Measurements from ENCODE around the gene LCE1D.
A peak's percentile ranks its signal among the peaks of the same experiment; 100 is the strongest.

The LCE1D gene

DNA sequence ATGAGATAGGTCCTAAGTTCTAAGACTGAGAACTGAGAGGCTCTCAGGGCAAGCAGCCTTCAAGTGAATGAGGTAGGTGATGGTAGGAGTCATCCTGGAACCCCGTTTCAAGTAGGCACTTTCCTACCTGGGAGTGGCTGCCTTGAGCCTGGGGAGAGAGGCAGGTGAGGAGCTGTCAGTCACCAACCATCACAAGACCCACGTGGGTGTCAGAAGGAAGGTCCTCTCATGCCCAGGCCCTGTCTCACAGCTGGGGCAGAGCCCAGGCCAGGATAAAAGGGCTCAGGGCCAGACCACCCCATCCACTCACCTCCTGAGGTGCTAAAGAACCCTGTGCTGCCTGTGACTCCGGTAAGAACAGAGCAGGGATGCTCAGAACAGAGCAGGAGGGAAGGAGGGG lies at the start of gene LCE1D:
LCE1D (plus strand) TSS at position 301 of the 400 bp plus-strand sequence. CDS start 1,074 bp downstream, outside the sequence.
- no peak for DNase-seq (ENCODE audit: low spot score)

DNA sequence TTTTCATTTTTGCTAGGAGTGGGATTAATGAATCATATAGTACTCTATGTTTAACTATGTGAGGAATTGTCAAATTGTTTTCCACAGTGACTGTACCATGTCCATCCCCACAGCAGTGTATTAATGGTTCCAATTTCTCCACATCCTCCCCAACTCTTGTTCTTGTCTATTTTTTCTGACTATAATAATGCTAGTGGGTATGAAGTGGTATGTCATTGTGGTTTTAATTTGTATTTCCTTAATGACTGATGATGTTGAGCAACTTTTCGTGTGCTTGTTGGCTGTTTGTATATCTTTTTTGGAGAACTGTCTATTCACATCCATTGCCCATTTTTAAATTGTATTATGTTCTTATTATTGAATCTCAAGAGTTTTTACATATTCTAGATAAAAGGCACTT lies 48.7 kb upstream of the LCE1D start:
- no peak for DNase-seq (ENCODE audit: low spot score)

- DNase-seq (ENCODE audit: low spot score): no peak
These were observed 44.3 kb upstream of the LCE1D start for GRCh38 chr1:152752225-152752624.

DNA sequence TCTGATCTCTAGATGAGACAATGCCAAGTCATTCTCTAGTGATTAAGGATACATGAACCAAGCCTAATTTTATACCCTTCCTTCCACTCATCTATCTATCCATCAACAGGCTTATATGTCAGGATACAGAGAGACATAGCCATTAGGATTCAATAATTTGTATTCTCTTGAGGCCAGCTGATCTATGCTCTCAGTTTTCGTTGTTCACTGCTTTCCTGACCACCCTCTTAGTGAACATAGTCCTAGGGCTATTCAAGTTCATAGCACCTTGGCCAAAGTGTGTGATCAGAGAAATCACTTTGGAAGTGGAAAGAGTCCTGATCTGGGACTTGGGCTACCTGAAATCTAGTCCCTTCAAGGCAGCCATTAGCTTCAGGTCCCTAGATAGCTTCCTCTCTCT lies 42.9 kb upstream of the LCE1D start:
- no peak for DNase-seq (ENCODE audit: low spot score)

DNA sequence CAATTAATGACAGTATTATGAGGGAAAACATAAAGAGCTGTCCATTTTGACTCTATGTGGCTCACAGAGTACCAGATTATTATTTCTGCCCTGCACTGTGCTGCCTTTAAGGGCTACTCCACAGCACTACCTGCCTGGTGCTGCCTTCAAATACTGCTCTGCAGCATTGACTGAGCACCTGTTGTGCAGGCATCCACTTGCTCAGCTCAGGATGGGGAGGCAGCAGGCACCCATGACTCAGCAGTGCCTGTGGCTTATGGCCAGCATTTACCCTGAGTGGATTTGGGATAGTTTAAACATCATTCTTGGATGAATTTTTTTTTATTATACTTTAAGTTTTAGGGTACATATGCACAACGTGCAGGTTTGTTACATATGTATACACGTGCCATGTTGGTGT lies 39.6 kb upstream of the LCE1D start:
- DNase-seq (ENCODE audit: low spot score): no peak

- no peak for DNase-seq (ENCODE audit: low spot score)
These were observed 38.8 kb upstream of the LCE1D start, which contains the start of gene KPRP for GRCh38 chr1:152757747-152758146. KPRP (plus strand) TSS chr1:152758025; CDS start chr1:152759589, 1,564 bp downstream.

- DNase-seq (ENCODE audit: low spot score): no peak
These were observed 37.9 kb upstream of the LCE1D start for GRCh38 chr1:152758636-152759035.

GRCh38 chr1:152759453-152760173 lies 36.9 kb upstream of the LCE1D start:
- no peak for DNase-seq (ENCODE audit: low spot score)

GRCh38 chr1:152760551-152761190 lies 35.9 kb upstream of the LCE1D start:
- DNase-seq (ENCODE audit: low spot score): no peak

- DNase-seq (ENCODE audit: low spot score): no peak
These were observed 34.8 kb upstream of the LCE1D start for GRCh38 chr1:152761609-152762213.

GRCh38 chr1:152768847-152769533 lies 27.5 kb upstream of the LCE1D start:
- no peak for DNase-seq (ENCODE audit: low spot score)

- no peak for DNase-seq (ENCODE audit: low spot score)
These were observed 26.1 kb upstream of the LCE1D start for GRCh38 chr1:152770411-152770810.

GRCh38 chr1:152774875-152775274 lies 21.6 kb upstream of the LCE1D start, which contains the start of gene LCE1F:
LCE1F (plus strand) TSS chr1:152775140; CDS start chr1:152776372, 1,232 bp downstream.
- no peak for DNase-seq (ENCODE audit: low spot score)

GRCh38 chr1:152776361-152776760 lies 20.2 kb upstream of the LCE1D start:
- DNase-seq (ENCODE audit: low spot score): no peak

GRCh38 chr1:152777510-152778137 lies 18.9 kb upstream of the LCE1D start:
- peak; percentile 15 for DNase-seq (ENCODE audit: low spot score)

DNA sequence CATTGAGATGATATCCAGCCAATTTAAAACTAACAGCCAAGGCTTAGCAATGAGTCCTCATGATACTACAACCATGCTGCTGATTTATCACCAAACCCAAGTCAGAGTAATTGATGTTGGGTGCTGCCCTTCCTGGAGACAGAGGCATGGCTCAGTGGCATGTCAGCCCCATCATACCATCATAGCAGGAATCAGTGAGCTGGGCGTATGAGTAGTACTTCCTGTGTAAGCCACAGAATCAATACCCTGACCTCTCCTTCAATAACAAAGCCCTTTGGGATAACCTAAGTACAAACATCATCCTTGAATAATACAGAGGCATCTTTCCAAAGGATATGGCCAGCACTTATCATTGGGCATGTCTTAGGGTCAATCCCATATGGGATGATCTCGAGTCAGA lies 13.4 kb upstream of the LCE1D start:
- no peak for DNase-seq (ENCODE audit: low spot score)

DNA sequence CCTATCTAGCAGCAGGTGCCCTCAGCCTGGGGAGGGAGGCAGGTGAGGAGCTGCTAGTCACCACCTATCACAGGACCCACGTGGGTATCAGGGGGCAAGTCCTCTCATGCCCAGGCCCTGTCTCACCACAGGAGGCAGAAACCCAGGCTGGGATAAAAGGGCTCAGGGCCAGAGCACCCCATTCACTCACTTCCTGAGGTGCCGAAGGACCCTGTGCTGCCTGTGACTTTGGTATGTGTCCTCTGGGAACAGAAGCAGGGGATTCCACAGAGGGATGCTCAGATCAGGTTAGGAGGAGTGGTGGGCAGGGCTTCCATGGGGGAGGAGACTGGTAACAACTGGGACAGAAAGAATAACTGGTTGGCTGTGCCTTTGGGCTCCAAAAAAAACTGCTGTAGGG lies 10.4 kb upstream of the LCE1D start, which contains the start of gene LCE1E:
LCE1E (plus strand) TSS at position 181 of the 400 bp plus-strand sequence. CDS start 1,043 bp downstream, outside the sequence.
- no peak for DNase-seq (ENCODE audit: low spot score)

- no peak for DNase-seq (ENCODE audit: low spot score)
These were observed 835 bp upstream of the LCE1D start for GRCh38 chr1:152795686-152796085.

GRCh38 chr1:152801333-152801732 lies 4.8 kb downstream of the LCE1D start:
- no peak for DNase-seq (ENCODE audit: low spot score)

DNA sequence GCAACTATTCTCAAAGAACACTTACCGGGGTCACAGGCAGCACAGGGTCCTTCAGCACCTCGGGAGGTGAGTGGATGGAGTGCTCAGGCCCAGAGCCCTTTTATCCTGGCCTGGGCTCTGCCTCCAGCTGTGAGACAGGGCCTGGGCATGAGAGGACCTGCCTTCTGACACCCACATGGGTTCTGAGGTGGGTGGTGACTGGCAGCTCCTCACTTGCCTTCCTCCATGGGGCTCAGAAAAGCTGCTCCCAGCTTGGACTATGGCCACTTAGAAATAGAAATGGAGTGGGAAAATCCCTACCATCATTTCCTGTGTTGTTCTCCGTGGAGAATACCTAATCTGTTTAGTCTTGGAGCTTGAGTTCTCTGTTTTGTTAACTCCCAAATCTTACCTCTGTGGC lies 10.1 kb downstream of the LCE1D start, which contains the start of gene LCE1C:
LCE1C (minus strand) TSS at position 76 of the 400 bp plus-strand sequence. CDS start 1,173 bp downstream, outside the sequence.
- DNase-seq (ENCODE audit: low spot score): no peak

GRCh38 chr1:152811050-152811449 lies 14.5 kb downstream of the LCE1D start:
- no peak for DNase-seq (ENCODE audit: low spot score)

DNA sequence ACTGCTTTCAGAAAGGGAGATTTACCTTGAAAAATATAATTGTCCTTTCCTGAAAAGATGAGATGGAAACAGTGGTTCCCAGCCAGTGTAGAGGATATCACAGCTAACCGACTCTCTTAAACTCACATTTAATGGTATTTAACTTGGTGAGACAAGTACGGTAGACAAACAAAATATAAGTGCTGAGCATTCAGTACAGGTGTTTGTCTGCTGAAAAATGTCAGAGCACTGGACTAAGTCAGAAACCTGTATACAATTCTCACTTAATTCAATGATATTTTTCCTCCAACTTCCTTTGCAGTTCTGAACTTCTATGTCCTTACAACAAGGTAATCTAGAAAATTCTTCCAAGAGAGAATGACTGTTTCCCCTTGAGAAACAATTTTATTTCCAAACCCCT lies 15.2 kb downstream of the LCE1D start, which contains the start of gene LCE1B:
LCE1B (plus strand) TSS at position 301 of the 400 bp plus-strand sequence. CDS start 476 bp downstream, outside the sequence.
- no peak for DNase-seq (ENCODE audit: low spot score)

All from germinal center (tissue), 1 donor.